ENCODE data around the gene TSPEAR. TPM values are rescaled to one million over a fixed set of nuclear protein-coding genes. Genes with fewer than 3 reads are reported as not detected.

The TSPEAR gene
- total RNA-seq, 4 donors from 2014 or later, result 0.18 to 0.69 (median 0.51) TPM; not detected in 1

- no peaks in the 10 kb centered on the region for H3K27me3 ChIP-seq
- H3K4me3 ChIP-seq, result no peak overlapping the region
- intact Hi-C loops (cut with DNase I; ENCODE audit: low total_unique reads), result no loop called here
Measured at GRCh38 chr21:44723177-44724131, 12.1 kb upstream of the TSPEAR start.

GRCh38 chr21:44722731-44723130 lies 11.4 kb upstream of the TSPEAR start:
- TF ChIP-seq CTCF (IDR thresholded peaks at IDR 0.05) (no peak), POLR2A (IDR thresholded peaks at IDR 0.05) (no peak)
- intact Hi-C loops (cut with DNase I; ENCODE audit: low total_unique reads), result no loop called here
- H3K4me3 ChIP-seq, result no peak overlapping the region
- no peak for DNase-seq
- no peaks in the 10 kb centered on the region for H3K4me1 ChIP-seq
- H3K27ac ChIP-seq, result no peak overlapping the region
- H3K36me3 ChIP-seq, result no peaks in the 10 kb centered on the region
- H3K9me3 ChIP-seq, result no peaks in the 10 kb centered on the region
- H3K27me3 ChIP-seq, result no peaks in the 10 kb centered on the region

More at GRCh38 chr21:44723177-44724131, 12.1 kb upstream of the TSPEAR start:
- DNase-seq, result no peak
- Histone ChIP-seq H3K27ac (no peak overlapping the region), H3K4me1 (no peaks in the 10 kb centered on the region), H3K9me3 (no peaks in the 10 kb centered on the region), H3K36me3 (no peaks in the 10 kb centered on the region)
- TF ChIP-seq POLR2A (IDR thresholded peaks at IDR 0.05) (no peak), CTCF (IDR thresholded peaks at IDR 0.05) (no peak)

- Histone ChIP-seq H3K27me3 (no peaks in the 10 kb centered on the region), H3K9me3 (no peaks in the 10 kb centered on the region), H3K27ac (no peak overlapping the region), H3K36me3 (no peaks in the 10 kb centered on the region), H3K4me3 (no peak overlapping the region), H3K4me1 (no peaks in the 10 kb centered on the region)
- no peak for DNase-seq
- intact Hi-C loops (cut with DNase I; ENCODE audit: low total_unique reads), result no loop called here
- TF ChIP-seq POLR2A (IDR thresholded peaks at IDR 0.05) (no peak), CTCF (IDR thresholded peaks at IDR 0.05) (no peak)
Measured at GRCh38 chr21:44720170-44720569, 8.8 kb upstream of the TSPEAR start.

GRCh38 chr21:44718571-44718970 lies 7.2 kb upstream of the TSPEAR start:
- no peak for DNase-seq
- intact Hi-C loops (cut with DNase I; ENCODE audit: low total_unique reads), result no loop called here
- H3K36me3 ChIP-seq, result no peaks in the 10 kb centered on the region
- no peak for TF ChIP-seq POLR2A (IDR thresholded peaks at IDR 0.05)
- TF ChIP-seq CTCF (IDR thresholded peaks at IDR 0.05), result no peak
- no peak overlapping the region for H3K27ac ChIP-seq
- no peak overlapping the region for H3K4me3 ChIP-seq
- no peaks in the 10 kb centered on the region for H3K9me3 ChIP-seq
- no peaks in the 10 kb centered on the region for H3K27me3 ChIP-seq
- no peaks in the 10 kb centered on the region for H3K4me1 ChIP-seq

GRCh38 chr21:44718093-44718492 lies 6.7 kb upstream of the TSPEAR start:
- no peak for TF ChIP-seq POLR2A (IDR thresholded peaks at IDR 0.05)
- TF ChIP-seq CTCF (IDR thresholded peaks at IDR 0.05), result no peak
- Histone ChIP-seq H3K27ac (no peak overlapping the region), H3K9me3 (no peaks in the 10 kb centered on the region), H3K36me3 (no peaks in the 10 kb centered on the region), H3K4me3 (no peak overlapping the region), H3K4me1 (no peaks in the 10 kb centered on the region), H3K27me3 (no peaks in the 10 kb centered on the region)
- no peak for DNase-seq
- intact Hi-C loops (cut with DNase I; ENCODE audit: low total_unique reads), result no loop called here
